Measurements from ENCODE around the gene SFRP4.
A peak's percentile ranks its signal among the peaks of the same experiment; 100 is the strongest.

Gene SFRP4

GRCh38 chr7:37916673-37917660 is at the start of gene SFRP4:
Gene SFRP4 (minus strand): TSS chr7:37916817. CDS start chr7:37916537, 280 bp downstream.
- TF ChIP-seq RAD21 (IDR thresholded peaks at IDR 0.05; ENCODE audit: low read depth) (peak; percentile 47), TCF12 (IDR thresholded peaks at IDR 0.05; ENCODE audit: low read depth) (no peak)

- TF ChIP-seq USF1 (IDR thresholded peaks at IDR 0.05) = no peak
- TF ChIP-seq RAD21 (IDR thresholded peaks at IDR 0.05; ENCODE audit: low read depth) = no peak
- no peak for TF ChIP-seq CEBPB (IDR thresholded peaks at IDR 0.05)
- no peak for TF ChIP-seq NFIC (IDR thresholded peaks at IDR 0.05)
- TF ChIP-seq TAF1 (IDR thresholded peaks at IDR 0.05; ENCODE audit: low read depth) = no peak
- TF ChIP-seq TCF12 (IDR thresholded peaks at IDR 0.05; ENCODE audit: low read depth) = no peak
- TF ChIP-seq YY1 (IDR thresholded peaks at IDR 0.05; ENCODE audit: low read depth) = no peak
- no peak for TF ChIP-seq FOXM1 (IDR thresholded peaks at IDR 0.05; ENCODE audit: borderline replicate concordance, low read depth)
- TF ChIP-seq ZBTB7A (IDR thresholded peaks at IDR 0.05; ENCODE audit: low read depth) = no peak
- TF ChIP-seq TEAD4 (IDR thresholded peaks at IDR 0.05) = no peak
- no peak for TF ChIP-seq EP300 (IDR thresholded peaks at IDR 0.05; ENCODE audit: borderline replicate concordance)
- no peak for TF ChIP-seq MAX (IDR thresholded peaks at IDR 0.05)
- TF ChIP-seq REST (IDR thresholded peaks at IDR 0.05; ENCODE audit: low read depth) = no peak
- no peak for TF ChIP-seq EGR1 (IDR thresholded peaks at IDR 0.05)
- TF ChIP-seq CREB1 (IDR thresholded peaks at IDR 0.05; ENCODE audit: low read depth) = no peak
Measured at GRCh38 chr7:37964196-37964595, 47.6 kb upstream of the SFRP4 start.

- no peak for TF ChIP-seq EP300 (IDR thresholded peaks at IDR 0.05; ENCODE audit: borderline replicate concordance)
Measured at GRCh38 chr7:37961251-37961650, 44.6 kb upstream of the SFRP4 start.

GRCh38 chr7:37960483-37960882 is 43.9 kb upstream of the SFRP4 start:
- TF ChIP-seq YY1 (IDR thresholded peaks at IDR 0.05; ENCODE audit: low read depth) (no peak), CEBPB (IDR thresholded peaks at IDR 0.05) (no peak), REST (IDR thresholded peaks at IDR 0.05; ENCODE audit: low read depth) (no peak), TCF12 (IDR thresholded peaks at IDR 0.05; ENCODE audit: low read depth) (no peak), MAX (IDR thresholded peaks at IDR 0.05) (no peak), RAD21 (IDR thresholded peaks at IDR 0.05; ENCODE audit: low read depth) (no peak), TEAD4 (IDR thresholded peaks at IDR 0.05) (no peak)

- TF ChIP-seq TAF1 (IDR thresholded peaks at IDR 0.05; ENCODE audit: low read depth) (no peak), REST (IDR thresholded peaks at IDR 0.05; ENCODE audit: low read depth) (no peak), ZBTB7A (IDR thresholded peaks at IDR 0.05; ENCODE audit: low read depth) (no peak), TEAD4 (IDR thresholded peaks at IDR 0.05) (no peak), USF1 (IDR thresholded peaks at IDR 0.05) (no peak), EGR1 (IDR thresholded peaks at IDR 0.05) (no peak), NFIC (IDR thresholded peaks at IDR 0.05) (no peak), MAX (IDR thresholded peaks at IDR 0.05) (no peak), FOXM1 (IDR thresholded peaks at IDR 0.05; ENCODE audit: borderline replicate concordance, low read depth) (no peak), CREB1 (IDR thresholded peaks at IDR 0.05; ENCODE audit: low read depth) (no peak)
Measured at GRCh38 chr7:37957221-37957970, 40.8 kb upstream of the SFRP4 start.

Data from Ishikawa (cell line).